Measurements from ENCODE around the gene FAM9C. TPM values are rescaled to one million over a fixed set of nuclear protein-coding genes. Genes with fewer than 3 reads are reported as not detected.

FAM9C gene
- total RNA-seq, 1 experiment from 2014 or later = not detected

- ChIA-PET CTCF (no interaction called here), POLR2A (ENCODE audit: unreplicated experiment) (no interaction called here)
- Histone ChIP-seq H3K4me1 (replicated peaks; ENCODE audit: insufficient read depth) (peaks cover 36% of the 10 kb centered on the region), H3K4me2 (no peak overlapping the region), H3K79me2 (ENCODE audit: low read depth) (no peaks in the 10 kb centered on the region), H3K27ac (no peak overlapping the region), H3K27me3 (ENCODE audit: insufficient read depth, low read depth) (no peaks in the 10 kb centered on the region), H3K9me3 (ENCODE audit: insufficient read depth, low read depth) (no peaks in the 10 kb centered on the region), H3K9me2 (ENCODE audit: insufficient read depth) (no peaks in the 10 kb centered on the region), H3K36me3 (ENCODE audit: low read depth) (no peaks in the 10 kb centered on the region), H2AFZ (no peak overlapping the region), H4K20me1 (ENCODE audit: insufficient read depth) (no peaks in the 10 kb centered on the region), H3K4me3 (no peak overlapping the region), H3F3A (ENCODE audit: insufficient read depth, low read depth) (peaks cover 15% of the 10 kb centered on the region; the same call in 1 of the 2 replicates)
- intact Hi-C loops (cut with micrococcal nuclease; ENCODE audit: unreplicated experiment) = no loop called here
- no peak for DNase-seq
- TF ChIP-seq CTCF (conservative IDR thresholded peaks at IDR 0.05) (no peak), EZH2 (IDR thresholded peaks at IDR 0.05; ENCODE audit: low read depth) (no peak)
- no TSS peak for BruUV-seq (replicated peaks)
Observed at GRCh38 chrX:12999422-12999821, 45.0 kb downstream of the FAM9C start.

- Histone ChIP-seq H3K4me1 (replicated peaks; ENCODE audit: insufficient read depth) (peaks cover 39% of the 10 kb centered on the region), H4K20me1 (ENCODE audit: insufficient read depth) (no peaks in the 10 kb centered on the region), H3F3A (ENCODE audit: insufficient read depth, low read depth) (peaks cover 19% of the 10 kb centered on the region; the same call in 1 of the 2 replicates), H3K9me2 (ENCODE audit: insufficient read depth) (no peaks in the 10 kb centered on the region), H3K27me3 (ENCODE audit: insufficient read depth, low read depth) (no peaks in the 10 kb centered on the region), H3K36me3 (ENCODE audit: low read depth) (no peaks in the 10 kb centered on the region), H3K27ac (no peak overlapping the region), H3K4me2 (no peak overlapping the region), H3K4me3 (no peak overlapping the region), H2AFZ (no peak overlapping the region), H3K9me3 (ENCODE audit: insufficient read depth, low read depth) (no peaks in the 10 kb centered on the region), H3K79me2 (ENCODE audit: low read depth) (no peaks in the 10 kb centered on the region)
- TF ChIP-seq EZH2 (IDR thresholded peaks at IDR 0.05; ENCODE audit: low read depth) (no peak), CTCF (conservative IDR thresholded peaks at IDR 0.05) (no peak)
- intact Hi-C loops (cut with micrococcal nuclease; ENCODE audit: unreplicated experiment) = no loop called here
- no TSS peak for BruUV-seq (replicated peaks)
- CTCF ChIA-PET = no interaction called here
- DNase-seq = no peak
- POLR2A ChIA-PET (ENCODE audit: unreplicated experiment) = no interaction called here
Observed at GRCh38 chrX:12997906-12998687, 46.3 kb downstream of the FAM9C start.

- intact Hi-C loops (cut with micrococcal nuclease; ENCODE audit: unreplicated experiment) = no loop called here
- POLR2A ChIA-PET (ENCODE audit: unreplicated experiment) = no interaction called here
- Histone ChIP-seq H4K20me1 (ENCODE audit: insufficient read depth) (no peaks in the 10 kb centered on the region), H2AFZ (no peak overlapping the region), H3K4me2 (no peak overlapping the region), H3K9me2 (ENCODE audit: insufficient read depth) (no peaks in the 10 kb centered on the region), H3K4me3 (no peak overlapping the region), H3K4me1 (replicated peaks; ENCODE audit: insufficient read depth) (peaks cover 28% of the 10 kb centered on the region), H3K36me3 (ENCODE audit: low read depth) (no peaks in the 10 kb centered on the region), H3K27me3 (ENCODE audit: insufficient read depth, low read depth) (no peaks in the 10 kb centered on the region), H3K27ac (no peak overlapping the region), H3K9me3 (ENCODE audit: insufficient read depth, low read depth) (no peaks in the 10 kb centered on the region), H3F3A (ENCODE audit: insufficient read depth, low read depth) (peaks cover 8% of the 10 kb centered on the region; the same call in 1 of the 2 replicates), H3K79me2 (ENCODE audit: low read depth) (no peaks in the 10 kb centered on the region)
- TF ChIP-seq CTCF (conservative IDR thresholded peaks at IDR 0.05) (no peak), EZH2 (IDR thresholded peaks at IDR 0.05; ENCODE audit: low read depth) (no peak)
- BruUV-seq (replicated peaks) = no TSS peak
- CTCF ChIA-PET = no interaction called here
- no peak for DNase-seq
Observed at GRCh38 chrX:12996934-12997435, 47.4 kb downstream of the FAM9C start.
